ENCODE data around the gene ESPL1.
A peak's percentile ranks its signal among the peaks of the same experiment; 100 is the strongest.

The ESPL1 gene

DNA sequence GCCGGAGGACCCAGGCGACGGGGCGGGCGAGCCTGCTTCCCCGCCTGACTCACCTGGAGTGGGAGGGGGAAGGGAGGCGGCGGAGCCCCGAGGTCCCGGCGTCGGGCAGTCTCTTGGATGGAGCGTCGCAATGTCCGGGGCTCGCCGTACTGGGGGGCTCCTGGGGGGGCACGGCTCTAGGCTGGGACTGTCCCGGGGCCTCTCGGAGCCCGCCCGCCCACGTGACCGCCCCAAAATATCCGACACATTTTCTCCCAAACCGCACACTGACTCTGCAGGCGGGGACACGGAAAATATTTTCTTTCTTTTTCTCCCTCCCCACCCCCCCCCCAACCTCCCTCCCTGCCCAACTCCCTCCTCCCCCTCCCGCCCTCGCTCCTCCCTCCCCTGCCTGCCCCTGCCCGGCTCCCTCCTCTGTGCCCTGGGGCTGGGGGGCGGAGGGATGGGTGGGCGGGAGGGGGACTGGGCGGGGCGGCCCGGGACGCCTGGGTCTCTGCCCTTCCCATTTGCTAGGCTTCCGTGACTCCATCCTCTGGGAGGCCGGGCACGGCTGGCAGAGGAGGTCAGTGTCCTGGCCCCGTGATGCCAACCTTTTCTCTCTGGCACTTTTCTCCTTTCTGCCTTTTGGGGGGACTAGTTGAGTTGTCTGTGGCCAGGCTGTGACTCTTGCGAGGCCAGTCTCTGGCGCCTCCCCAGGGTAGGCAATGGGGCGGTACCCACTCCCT is 36.0 kb upstream of the ESPL1 start, which contains the start of gene RARG:
RARG (minus strand) TSS at position 289 of the 725 bp plus-strand sequence. CDS start 4,664 bp downstream, outside the sequence.
- peak; percentile 76 for DNase-seq

DNA sequence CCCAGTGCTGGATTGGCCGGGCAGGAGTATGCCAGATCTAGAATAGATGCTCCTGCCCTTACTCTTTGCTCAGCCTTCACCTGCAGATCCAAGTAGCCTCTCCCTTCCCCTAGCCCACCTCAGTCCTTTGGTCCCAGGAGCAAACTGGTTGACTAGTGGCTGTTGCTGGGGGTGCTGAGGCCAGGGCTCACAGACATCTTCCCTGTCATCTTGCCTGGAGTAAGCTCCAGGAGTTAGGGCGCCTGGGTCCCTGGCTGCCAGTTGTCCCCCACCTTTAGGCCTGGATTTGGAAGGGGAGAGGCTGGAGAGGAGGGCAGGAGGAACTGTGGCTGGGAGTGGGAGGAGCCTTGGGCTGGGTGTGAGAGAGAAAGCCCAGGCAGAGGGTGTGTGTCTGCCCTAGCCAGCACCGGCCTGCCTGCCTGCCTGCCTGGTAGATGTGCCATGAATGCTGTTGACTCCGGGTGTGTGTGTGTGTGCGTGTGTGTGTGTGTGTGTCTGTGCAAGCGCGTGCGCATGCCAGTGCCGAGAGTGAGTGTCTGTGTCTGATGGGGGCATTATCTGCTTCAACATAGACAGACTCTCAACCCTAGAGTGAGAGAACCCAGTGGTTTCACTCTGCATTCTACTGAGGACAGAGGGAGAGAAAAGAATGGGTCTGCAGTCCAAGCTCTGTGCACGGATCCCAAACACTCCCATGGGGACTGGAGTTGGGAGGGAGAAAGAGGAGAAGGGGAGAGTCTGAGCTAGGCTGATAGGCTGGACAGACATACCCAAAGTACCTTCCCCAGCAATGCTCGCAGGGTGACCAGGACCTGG is 35.2 kb upstream of the ESPL1 start:
- DNase-seq = peak; percentile 35

DNA sequence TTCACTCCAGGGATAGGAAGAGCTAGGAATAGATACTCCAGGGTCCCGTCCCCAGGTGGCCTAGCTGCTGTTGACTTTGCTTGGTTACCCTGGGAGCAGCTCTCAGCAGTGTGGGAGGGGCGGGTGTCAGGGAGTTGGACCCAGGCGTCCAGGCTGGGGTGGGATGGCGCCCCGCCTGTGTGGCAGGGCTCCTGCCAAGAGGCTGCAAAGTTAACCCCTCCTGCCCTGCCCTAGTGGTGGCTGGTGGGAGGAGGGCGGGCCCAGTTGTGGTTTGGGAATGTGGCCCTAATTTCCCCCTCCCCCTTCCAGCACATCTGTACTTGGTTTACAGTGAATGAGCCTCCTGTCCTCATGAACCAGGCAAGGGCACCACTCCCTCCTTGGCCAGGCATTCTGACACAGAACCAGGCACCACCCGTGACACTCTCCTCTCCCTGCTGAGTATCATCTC is 34.4 kb upstream of the ESPL1 start:
- DNase-seq = no peak

DNA sequence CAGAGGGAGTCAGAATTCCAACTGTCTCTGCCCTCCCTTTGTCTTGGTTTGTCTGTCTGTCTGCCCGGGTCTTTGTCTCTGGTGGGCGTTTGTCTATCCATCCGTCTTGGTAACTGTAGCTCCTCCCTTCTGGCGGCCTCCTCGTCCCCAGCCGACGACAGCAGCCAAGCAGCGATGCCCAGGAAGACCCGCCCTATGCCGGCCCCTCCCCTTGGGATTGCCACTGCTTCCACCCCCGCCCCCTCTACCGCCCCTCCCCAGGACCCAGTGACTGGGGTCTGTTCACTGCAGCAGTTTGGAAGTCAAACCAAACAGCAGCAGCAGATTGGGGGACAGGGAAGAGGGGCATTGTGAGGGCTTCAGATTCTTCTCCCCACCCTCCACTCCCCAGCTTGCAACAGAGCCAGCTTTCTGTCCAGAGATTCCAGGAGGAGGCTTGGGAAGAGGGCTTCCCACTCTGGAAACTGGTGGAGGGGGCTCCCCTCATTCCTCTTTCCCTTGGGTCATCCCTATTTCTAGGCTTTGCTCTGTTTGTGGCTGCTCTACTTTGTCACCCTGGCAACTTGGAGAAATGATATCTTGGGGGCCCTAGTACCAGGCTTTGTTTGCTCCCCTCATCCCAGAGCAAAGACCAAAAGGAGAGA is 33.7 kb upstream of the ESPL1 start:
- no peak for DNase-seq

DNA sequence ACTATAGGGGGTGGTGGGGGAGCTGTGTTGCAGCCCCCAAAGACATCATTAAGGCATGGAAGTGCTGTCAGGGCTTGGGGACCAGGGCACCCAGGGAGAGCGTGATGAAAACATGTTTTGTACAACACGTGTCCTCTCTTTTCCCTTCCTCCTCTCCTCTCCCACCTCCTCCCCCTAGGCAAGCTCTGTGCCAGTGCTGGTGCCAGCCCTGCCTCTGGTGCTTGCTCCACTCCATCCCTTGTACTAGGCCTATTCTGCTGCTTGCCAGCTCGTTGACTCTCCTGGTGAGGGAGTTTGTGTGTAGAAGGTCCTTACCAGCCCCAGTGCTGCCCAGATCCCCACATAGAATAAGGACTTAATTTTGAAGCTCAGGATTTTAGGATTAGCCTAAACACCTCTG is 32.9 kb upstream of the ESPL1 start:
- no peak for DNase-seq

DNA sequence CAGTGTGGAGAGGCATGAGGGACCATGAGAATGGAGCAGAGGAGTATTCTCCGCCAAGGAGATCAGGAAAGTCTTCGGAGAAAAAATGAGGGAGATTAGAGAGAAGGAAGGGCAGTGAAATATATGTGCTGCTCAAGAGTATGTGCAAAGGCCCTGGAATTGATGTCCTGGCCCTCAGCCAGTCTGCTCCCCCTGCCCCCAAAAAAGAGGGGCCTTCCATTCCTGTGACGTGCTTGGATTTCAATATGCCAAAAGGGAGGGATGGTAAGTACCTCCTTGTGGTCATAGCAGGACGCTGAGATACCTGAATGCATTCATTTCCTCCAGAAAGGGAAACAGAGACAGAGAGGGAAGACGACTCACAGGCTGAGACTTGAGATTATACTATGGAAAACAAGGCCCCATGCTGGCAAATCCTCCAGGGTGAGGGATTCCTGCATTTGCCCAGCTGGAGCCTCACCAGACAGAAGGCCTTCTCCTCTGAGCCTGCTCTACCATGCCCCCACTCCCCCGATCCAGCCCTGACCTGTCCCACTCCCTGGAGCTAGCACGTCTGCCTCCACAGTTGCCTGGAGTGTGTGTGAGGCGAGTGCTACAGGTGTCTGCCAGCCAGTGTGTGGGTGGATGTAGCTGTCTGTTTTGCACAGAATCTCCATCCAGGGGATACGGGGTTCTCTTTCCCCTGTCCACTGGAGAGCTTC is 32.2 kb upstream of the ESPL1 start:
- DNase-seq = peak; percentile 35

DNA sequence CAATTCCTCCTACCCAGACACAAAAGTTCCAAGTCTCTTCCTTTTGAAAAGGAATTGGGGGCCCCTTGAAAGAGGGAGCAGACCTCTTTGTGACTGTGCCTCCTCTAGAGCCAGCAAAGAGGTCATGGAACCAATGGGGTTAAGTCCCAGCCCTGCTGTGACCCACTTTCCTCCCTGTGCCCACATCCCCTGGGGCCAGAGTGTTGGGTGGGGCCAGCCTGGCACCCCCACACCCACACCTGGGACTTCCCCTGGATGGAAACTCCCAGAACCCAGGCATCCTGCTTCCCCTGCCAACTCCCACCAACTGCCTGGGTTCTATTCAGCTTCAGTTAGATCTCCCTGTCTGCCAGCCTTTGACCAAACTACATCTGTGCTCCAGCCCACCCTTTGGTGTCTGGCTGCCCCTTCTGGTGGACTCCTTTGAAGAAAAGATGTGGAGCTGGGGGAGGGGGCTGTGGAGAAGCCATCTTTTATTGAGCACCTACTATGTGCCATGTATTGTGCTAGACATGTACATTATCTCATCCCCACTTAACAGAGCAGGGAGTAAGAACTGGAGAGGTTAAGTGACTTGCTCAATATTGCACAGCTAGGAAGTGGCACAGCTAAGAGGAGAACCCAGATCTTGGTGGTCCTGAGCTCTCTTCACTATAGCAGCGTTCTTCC is 31.5 kb upstream of the ESPL1 start:
- DNase-seq = peak; percentile 34

DNA sequence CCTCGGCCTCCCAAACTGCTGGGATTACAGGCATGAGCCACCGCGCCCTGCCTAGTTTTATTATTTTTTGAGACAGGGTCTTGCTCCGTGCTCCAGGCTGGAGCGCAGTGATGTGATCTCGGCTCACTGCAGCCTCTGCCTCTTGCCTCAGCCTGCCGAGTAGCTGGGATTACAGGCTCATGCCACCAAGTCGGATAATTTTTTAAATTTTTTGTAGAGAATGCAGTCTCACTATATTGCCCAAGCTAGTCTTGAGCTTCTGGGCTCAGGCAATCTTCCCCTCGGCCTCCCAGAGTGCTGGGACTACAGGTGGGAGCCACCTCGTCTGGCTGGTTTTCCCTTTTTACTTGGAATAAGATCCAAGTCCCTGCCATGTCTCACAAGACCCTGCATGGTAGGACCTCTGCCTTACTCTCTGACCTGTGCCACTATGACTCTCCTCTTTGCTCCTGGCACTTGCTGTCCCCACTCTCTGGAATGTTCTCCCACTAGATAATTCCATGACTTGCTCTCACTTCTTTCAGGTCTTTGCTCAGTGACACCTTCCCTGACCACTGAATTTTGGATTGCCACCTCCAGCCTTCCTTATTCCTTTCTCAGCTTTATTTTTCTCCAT is 28.3 kb upstream of the ESPL1 start:
- DNase-seq = no peak

DNA sequence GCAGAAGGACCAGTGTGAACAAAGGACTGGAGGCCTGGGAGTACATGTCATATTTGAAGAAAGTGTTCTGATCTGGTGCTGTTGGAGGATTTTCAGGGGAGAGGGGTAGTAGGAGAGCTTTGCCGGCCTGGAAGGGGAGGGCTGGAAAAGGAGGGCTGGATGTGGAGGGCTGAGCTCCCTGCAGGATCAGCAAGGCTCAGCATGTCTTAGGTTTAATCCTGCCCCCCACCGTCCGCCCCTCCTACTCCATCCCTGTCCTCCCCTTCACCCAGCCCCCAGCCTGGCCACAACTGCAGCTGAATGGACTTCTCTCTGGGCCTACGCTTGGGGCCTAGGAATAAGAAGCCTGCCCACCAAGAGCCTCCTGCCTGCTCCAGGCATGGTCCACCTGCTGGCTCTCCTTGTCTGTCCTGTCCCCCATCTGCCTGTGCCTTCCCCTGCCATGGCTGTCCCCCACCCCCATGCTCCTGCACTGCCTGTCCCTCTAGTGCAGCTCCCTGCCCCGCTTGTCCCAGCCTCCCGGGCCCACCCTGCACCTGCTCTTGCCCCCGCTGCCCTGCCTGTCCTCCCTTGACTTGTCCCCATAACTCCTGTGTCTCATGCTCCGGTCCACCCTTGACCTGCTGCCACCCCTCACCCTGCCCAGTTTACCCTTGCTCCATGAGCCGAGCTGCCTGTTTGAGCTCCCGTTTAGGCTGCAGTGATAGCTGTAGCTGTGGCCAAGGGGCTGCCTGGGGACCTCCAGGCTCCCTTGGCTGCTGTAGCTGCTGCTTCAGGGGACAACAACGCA is 26.3 kb upstream of the ESPL1 start:
- DNase-seq = no peak

DNA sequence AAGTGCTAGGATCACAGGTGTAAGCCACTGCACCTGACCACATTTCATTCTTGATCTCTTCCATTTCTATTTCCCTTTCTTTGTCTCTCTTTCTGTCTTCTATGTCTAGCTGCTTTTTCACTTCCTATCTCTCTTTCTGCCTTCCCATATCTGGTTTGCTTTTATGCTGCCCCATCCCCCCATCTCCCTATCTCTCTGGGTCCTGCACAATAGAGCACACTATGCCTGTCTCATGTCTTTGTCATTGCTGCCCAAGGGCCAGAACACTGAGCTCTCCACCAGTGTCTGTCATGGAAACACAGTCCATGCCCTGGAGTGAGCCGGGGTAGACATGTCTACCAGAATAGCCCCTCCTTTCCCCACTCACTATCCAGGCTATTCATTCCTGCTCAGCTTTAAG is 23.8 kb upstream of the ESPL1 start:
- no peak for DNase-seq

DNA sequence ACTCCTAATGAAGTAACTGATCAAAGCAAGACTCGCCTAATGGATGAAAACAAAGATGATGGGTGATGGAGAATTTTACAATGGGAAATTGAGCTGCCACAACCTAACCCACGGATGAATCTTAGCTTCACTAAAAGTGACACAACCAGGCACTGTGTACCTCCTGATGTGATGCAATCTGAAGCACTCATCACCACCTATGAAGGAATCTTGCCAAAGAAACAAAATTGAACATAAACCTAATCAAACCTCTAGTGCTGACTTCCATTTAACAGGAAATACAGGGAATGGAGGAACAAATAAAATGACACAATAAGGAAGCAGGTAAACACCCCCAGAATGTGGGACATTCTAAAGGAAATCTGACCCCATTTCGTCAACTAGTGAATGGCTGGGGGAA is 22.8 kb upstream of the ESPL1 start:
- no peak for DNase-seq

DNA sequence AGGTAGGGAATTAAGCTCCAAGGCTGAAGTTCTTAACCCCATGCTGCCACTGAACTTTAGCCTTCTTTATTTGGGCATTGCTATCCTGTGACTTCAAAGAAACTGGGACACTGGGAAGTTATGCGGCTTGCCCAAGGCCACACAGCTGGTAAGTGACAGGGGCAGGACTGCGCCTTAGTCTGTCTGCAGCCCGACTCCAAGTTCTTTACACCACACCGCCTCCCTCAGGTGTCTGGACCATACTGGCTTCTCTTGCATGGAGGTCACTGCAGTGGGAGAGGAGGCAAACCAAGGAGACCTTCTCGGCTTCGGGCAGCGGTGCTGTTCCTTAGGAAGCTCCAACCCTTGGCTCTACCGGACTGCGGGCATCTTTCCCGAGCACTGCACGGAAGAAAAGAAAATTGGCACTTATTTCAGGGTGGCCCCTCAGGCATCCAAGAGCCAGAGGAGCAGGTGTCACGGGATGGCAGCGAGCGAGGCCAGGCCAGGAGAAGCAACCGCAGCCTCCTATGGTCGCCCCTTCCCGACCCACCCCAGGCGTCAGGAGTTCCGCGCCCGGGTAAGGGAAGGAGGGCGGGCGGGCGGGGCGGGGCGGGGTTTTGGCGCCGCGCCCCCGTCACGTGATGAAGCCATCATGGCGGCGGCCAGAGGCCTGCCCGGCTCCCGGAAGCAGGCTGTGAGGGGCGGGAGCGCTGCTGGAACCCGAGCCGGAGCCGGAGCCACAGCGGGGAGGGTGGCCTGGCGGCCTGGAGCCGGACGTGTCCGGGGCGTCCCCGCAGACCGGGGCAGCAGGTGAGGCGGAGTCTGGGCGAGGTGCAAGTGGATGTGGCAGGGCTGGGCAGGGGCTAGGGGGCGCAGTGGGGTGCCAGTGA is 16.4 kb upstream of the ESPL1 start:
- DNase-seq = peak; percentile 73

DNA sequence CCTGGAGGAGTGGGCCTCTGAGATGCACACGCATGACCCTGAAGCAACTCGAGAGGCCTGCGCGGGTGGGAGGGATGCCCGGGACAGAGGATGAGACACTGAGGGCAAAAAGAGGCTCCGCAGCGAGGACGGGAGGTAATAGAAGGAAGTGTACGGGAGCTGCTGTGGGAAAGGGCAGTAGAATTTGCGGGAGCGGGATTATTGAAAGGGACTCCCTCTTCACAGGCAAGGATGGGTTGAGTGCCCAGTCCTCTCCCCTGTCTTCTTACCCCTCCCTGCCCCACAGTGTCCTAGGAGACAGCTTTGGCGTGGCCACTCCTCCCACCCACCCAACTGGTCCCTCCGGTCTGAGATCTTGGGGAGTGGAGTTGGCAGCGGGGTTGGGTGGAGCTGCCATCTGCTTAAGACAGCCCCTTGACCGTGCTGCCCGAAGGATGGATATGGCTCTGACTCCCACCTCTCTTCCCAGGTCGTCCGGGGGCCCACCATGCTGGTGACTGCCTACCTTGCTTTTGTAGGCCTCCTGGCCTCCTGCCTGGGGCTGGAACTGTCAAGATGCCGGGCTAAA is 15.7 kb upstream of the ESPL1 start:
- no peak for DNase-seq

DNA sequence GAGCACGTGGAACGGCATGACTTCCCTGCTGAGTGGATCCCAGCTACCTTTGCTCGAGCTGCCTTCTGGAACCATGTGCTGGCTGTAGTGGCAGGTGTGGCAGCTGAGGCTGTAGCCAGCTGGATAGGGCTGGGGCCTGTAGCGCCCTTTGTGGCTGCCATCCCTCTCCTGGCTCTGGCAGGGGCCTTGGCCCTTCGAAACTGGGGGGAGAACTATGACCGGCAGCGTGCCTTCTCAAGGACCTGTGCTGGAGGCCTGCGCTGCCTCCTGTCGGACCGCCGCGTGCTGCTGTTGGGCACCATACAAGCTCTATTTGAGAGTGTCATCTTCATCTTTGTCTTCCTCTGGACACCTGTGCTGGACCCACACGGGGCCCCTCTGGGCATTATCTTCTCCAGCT is 14.8 kb upstream of the ESPL1 start:
- DNase-seq = no peak

DNA sequence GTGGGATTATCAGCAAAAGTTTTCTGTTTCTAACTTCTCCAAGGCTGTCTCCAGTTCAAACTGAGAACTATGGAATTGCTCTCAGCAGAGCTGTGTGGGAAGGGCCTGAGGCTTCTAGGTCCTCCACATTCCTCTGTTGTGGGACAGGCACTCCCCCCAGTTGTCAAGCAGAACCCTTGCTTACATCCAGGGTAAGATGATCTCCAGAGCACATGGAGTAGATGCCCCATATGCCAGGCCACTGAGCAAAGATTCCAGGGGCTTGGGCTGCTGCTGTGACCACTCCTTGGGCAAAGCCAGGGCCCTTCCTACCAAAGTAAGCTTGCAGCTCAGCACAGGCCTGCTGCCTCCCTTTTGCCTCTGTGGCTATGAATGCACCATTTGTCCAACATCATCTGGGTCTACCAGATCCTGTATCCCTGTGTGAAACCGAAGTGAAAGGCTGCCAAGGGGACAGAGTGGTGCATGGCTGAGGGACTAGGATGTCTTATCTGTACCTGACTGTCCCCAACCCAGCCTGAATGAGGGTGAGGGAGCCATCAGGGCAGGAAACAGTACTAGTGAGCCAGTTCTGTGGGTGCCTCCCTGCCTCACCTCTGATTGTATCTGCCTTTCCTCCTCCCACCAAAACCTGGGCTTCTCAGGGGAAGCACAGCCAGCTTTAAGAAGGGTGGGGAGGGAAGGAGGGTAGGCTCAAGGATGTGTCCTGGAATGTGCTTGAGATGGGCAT is 13.1 kb upstream of the ESPL1 start:
- no peak for DNase-seq

DNA sequence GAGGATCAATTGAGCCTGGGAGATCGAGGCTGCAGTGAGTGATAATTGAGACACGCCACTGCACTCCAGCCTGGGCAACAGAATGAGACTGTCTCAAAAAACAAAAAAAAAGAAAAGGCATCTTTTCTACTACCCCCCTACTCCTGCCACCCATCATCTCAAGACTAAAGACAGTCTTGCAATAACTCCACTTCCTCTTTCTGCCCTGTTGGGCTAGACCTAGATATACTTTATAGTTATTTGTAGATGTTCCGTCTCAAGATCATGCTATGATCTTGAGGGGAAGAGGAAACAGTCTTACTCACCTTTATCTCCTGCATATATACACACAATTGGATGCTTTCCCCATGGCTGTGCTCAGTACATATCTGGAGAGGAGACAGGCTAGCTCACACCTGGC is 12.1 kb upstream of the ESPL1 start:
- no peak for DNase-seq

DNA sequence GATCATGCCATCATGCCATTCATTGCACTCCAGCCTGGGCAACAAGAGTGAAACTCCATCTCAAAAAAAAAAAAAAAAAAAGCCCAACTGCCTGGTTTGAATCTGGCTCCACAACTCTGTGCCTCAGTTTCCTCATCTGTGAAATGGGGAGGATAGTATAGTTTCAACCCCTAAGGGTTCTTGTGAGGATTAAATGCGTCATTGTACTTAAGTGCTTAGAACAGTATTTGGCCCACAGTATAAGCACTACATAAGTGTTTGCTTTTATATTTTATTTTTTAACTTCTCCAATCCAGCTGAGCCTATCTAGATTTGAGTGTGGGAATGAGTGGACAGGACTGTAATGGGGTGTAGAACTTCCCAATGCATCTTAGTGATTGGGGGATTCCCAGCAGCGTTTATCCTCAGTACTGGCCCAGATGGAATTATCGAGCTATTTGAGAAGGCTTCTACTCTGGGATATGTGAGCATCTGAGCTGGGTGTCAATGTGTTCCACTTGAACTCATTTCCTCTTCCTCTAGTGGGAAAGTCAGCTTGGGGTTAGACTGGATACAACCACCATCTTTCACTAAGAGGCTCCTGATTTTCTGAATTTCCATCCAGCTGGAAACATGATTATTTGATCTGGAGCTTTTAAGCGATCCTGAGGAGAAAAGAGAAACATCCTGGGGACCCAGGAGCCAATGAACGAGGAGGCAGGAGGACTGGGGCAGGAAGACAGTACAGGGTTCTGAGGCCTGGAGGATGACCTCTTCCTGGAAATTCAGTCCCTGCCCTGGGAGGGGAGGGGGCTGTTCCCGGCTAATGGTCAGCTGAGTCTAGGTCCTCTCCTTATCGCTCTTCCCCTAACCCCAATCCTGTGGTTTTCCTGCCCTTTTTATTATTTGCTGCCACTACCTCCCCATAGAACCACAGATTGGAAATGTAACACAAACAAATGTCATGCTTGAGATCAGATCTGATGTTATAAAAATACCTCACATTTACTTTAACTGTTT is 9.3 kb upstream of the ESPL1 start:
- no peak for DNase-seq

DNA sequence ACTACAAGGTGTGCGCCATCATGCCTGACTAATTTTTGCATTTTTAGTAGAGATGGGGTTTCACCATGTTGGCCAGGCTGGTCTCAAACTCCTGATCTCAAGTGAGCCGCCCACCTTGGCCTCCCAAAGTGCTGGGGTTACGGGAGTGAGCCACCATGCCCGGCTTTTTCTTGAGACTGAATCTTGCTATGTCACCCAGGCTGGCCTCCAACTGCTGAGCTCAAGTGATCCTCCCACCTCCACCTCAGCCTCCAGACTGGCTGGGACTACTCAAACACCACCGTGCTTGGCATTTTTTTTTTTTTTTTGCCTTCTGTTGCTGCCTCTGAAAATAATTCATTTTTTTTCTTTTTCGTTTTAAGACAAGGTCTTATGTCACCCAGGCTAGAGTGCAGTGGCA is 8.2 kb upstream of the ESPL1 start:
- DNase-seq = no peak

Measured in stimulated activated CD4-positive, alpha-beta T cell treated with anti-CD3 and anti-CD28 coated beads, Interleukin-4, amount 100 ng/mL, for 1 hour (primary cell).